GM21619 (cell line): ENCODE measurements around the gene ATRAID.

Source experiments
- ATAC-seq: cut with Tn5 transposase; IDR thresholded peaks from one replicate; pipeline ENCODE4 v1.9.1; 2021; ENCODE audit not compliant: unreplicated experiment

The ATRAID gene

GRCh38 chr2:27219091-27219490 lies 7.2 kb downstream of the ATRAID start:
- no peak for ATAC-seq

DNA sequence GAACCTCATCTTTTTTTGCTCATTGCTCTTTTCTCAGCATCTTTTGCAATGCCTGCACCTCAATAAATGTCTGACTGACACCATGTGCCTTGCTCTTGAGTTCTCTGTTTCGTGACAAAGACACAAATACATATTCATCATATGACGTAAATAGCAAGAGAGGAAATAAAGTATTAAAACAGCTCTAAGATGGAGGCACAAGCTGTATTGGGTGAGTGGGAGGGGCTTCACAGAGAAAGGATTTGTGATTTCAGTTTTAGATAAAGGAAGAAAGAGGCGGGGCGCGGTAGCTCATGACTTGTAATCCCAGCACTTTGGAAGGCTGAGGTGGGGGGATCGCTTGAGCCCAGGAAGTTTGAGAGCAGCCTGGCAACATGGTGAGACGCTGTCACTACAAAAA lies 8.2 kb downstream of the ATRAID start:
- ATAC-seq: no peak

DNA sequence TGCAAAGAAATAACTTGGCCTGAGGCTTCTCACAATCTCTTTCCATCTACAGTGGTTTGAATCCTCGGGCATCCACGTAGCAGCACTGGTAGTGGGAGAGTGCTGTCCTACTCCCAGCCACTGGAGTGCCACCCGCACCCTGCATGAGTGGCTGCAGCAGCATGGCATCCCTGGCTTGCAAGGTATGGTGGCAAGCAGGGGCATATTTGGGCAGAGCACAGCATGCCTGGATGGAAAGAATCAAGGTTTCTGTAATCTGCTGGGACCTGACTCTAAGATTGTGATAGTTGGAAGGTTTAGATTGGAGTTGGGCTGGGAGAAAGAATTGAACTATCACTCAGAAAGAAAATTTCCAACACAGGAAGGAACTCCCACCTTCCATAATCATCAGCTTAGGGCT lies 9.3 kb downstream of the ATRAID start:
- no peak for ATAC-seq

GRCh38 chr2:27222407-27222806 lies 10.6 kb downstream of the ATRAID start:
- no peak for ATAC-seq

GRCh38 chr2:27223416-27223815 lies 11.6 kb downstream of the ATRAID start:
- no peak for ATAC-seq

- ATAC-seq: no peak
Measured at GRCh38 chr2:27225526-27225925, 13.7 kb downstream of the ATRAID start.

DNA sequence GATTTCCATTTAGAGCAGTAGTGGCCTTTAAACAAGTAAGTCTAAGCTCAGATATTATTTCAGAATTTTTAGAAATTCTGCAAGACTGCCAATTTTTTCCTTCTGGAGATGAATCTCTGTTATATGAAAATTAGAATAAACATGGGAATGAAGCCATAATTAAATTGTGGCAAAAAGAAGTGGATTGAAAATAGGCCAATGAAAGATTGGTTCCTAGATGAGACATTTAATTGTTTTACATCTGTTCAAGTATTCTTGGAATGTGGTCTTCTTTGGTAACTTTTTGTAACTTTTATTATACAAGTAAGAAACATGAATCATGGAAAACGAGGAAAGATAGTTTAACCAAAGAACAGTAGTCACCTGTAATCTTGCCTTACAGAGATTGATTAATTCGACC lies 15.7 kb downstream of the ATRAID start:
- ATAC-seq: no peak

DNA sequence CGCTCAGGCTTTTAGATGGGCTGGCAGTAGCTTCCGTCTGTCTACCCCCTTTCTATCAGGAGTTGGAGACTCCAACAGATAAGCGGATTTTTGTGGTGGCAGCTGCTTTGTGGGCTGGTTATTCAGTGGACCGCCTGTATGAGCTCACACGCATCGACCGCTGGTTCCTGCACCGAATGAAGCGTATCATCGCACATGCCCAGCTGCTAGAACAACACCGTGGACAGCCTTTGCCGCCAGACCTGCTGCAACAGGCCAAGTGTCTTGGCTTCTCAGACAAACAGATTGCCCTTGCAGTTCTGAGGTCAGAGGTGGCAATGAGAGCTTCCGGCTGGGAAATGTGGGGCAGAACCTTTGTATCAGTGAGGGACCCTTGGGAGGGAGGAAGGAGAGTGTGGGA lies 20.1 kb downstream of the ATRAID start:
- ATAC-seq: no peak

DNA sequence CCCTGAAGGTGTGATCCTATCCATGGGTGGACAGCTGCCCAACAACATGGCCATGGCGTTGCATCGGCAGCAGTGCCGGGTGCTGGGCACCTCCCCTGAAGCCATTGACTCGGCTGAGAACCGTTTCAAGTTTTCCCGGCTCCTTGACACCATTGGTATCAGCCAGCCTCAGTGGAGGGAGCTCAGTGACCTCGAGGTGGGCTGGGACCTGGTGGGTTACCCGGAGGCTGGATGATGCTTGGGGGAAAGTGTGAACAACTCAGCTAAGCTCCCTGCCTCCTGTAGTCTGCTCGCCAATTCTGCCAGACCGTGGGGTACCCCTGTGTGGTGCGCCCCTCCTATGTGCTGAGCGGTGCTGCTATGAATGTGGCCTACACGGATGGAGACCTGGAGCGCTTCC lies 21.5 kb downstream of the ATRAID start:
- ATAC-seq: no peak

GRCh38 chr2:27236136-27236535 lies 24.3 kb downstream of the ATRAID start:
- ATAC-seq: no peak

DNA sequence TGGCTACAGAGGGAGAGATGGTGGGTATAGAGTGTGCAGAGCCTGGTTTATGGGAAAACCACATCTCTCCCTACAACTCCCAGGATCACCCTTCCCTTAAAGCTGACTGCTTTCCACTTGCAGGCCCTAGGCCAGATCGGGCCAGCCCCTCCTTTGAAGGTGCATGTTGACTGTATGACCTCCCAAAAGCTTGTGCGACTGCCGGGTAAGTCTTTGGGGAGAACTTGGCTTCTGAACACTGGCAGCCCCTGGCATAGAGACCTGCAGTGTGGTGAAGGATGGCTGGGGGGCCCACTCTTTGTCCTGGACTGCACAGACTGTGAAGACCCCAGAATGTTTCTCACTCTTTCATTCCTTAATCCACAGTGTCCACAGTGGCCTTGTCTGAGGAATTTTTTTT lies 24.8 kb downstream of the ATRAID start:
- ATAC-seq: no peak

- ATAC-seq: no peak
Measured at GRCh38 chr2:27237341-27237945, 25.6 kb downstream of the ATRAID start.

GRCh38 chr2:27238976-27239375 lies 27.1 kb downstream of the ATRAID start:
- ATAC-seq: no peak

GRCh38 chr2:27240406-27240805 lies 28.6 kb downstream of the ATRAID start:
- ATAC-seq: no peak

- ATAC-seq: no peak
Measured at GRCh38 chr2:27241761-27242613, 30.1 kb downstream of the ATRAID start.

- no peak for ATAC-seq
Measured at GRCh38 chr2:27242614-27242951, 30.7 kb downstream of the ATRAID start.

DNA sequence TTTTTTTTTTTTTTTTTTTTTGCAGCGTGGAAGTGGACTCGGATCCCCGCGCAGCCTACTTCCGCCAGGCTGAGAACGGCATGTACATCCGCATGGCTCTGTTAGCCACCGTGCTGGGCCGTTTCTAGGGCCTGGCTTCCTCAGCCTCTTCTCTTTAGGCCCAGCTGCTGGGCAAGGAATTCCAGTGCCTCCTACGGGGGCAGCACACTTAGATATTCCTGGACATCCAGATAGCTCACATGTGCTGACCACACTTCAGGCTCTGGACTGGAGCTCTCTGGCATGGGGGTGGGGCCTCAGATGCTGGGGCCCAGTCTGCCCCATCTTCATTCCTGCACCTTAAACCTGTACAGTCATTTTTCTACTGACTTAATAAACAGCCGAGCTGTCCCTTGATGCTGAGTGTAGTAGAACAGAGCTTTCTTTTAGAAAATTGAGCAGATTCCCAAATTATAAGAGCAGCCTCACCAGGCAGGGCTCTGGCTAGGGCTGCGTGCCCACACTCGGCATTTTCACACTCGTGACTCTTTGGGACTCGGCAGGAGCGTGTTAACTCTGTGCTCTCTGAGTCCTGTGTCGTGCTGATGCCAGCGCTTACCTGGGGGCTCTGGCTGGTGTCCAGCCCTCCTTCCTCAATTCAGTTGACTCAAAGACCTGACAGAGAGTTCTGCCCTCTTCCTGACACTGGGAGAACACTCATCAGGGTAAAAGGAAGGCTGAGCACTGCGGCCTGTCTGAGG lies 31.7 kb downstream of the ATRAID start:
- ATAC-seq: no peak

DNA sequence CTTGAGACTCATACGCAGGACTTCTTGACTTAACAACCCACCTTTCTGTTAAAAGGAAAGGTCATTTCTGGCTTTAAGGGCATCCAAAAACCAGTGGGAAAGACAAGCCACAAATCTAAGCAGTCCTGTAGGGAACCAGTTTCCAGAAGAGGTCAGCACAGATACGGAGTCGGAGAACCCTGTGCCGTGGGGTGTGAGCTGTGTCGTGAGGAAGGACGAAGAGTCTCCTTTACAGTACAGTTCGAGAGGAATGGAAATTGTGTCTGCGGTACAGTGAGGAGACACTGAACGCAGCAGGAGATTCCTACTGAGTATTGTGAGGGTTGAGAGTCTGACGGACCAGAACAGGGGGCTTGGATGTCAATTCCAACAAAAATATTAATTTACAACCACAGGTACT lies 33.3 kb downstream of the ATRAID start:
- no peak for ATAC-seq

- ATAC-seq: no peak
Measured at GRCh38 chr2:27245626-27246025, 33.8 kb downstream of the ATRAID start.

DNA sequence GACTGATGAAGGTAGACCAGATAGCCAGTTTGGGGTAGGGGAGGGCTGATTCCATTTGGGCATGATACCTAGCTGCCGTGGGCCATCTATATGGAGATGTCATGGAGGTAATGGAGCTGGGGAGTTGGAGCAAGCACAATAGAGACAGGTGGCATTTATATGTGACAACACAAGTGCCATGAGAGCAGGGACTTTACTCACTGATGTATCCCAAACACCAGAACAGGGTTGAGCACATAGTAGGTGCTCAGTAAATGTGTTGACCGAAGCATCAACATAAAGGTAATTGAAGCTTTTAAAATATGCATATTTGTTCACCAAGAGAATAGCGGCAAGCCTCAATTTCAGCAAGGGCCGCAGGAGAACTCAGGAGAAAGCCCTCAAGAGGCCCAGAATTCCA lies 36.1 kb downstream of the ATRAID start:
- no peak for ATAC-seq

DNA sequence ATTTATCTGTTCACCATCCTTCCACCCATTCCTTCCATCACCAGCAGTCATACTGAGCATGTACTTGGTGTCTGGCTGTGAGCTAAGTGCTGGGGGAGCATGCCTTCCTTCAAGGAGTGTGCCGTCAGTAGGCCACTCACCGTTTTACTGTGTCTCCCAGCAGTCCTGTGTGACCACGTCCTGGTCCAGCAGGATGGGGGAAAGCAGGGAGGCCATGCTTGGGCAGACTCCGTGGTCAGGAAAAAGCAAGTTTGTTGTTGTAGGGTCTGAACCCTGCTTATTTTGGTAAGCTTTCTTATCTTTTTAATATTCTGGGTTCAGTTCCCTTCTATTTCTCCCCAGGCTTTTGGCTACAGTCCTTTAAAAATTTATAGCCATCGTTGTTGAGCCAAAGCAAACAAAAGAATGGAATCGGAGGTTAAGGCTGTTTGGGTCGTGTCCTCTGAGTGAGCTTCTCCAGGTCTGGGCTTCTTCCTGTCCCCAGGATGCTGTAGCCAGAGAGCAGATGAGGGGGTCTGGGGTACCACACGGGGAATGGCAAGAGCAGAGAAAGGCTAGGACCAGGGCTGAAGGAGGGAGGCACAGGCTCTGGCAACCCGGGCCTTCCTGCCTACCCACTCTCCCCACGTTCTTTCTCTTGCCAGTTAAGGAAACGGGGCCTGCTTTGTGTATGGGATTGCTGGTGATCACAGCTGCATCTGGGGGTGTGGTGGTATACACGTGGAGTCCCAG lies 37.5 kb downstream of the ATRAID start:
- ATAC-seq: no peak
